NCI-H2227 (cell line): ENCODE results near the gene ACACB.

ENCODE experiments used
- DNase-seq: peaks from one replicate; lab custom pipeline; 2025; ENCODE audit not compliant: unreplicated experiment; lab: John Stamatoyannopoulos, UW

The ACACB gene

GRCh38 chr12:109115758-109116610 is at the start of gene ACACB:
Gene ACACB, plus strand, starts transcription at chr12:109116587. Its CDS starts 22,819 bp downstream, at chr12:109139406.
- DNase-seq = peak; percentile 39

GRCh38 chr12:109069307-109070271 is 46.8 kb upstream of the ACACB start:
- DNase-seq = peak; percentile 53

- DNase-seq = no peak
These were observed 41.5 kb upstream of the ACACB start for GRCh38 chr12:109074866-109075265.

- DNase-seq = no peak
These were observed 33.6 kb upstream of the ACACB start for GRCh38 chr12:109082751-109083150.

- no peak for DNase-seq
These were observed 32.0 kb upstream of the ACACB start for GRCh38 chr12:109084425-109084824.

DNA sequence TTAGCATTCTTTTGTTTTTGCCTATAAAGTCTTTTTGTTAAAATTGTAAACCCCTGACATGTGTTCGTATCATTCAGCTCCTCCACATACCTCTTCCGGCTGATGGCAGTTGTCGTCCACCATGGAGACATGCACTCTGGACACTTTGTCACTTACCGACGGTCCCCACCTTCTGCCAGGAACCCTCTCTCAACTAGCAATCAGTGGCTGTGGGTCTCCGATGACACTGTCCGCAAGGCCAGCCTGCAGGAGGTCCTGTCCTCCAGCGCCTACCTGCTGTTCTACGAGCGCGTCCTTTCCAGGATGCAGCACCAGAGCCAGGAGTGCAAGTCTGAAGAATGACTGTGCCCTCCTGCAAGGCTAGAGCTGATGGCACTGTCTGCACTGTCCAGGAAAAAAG is 30.8 kb upstream of the ACACB start:
- no peak for DNase-seq

DNA sequence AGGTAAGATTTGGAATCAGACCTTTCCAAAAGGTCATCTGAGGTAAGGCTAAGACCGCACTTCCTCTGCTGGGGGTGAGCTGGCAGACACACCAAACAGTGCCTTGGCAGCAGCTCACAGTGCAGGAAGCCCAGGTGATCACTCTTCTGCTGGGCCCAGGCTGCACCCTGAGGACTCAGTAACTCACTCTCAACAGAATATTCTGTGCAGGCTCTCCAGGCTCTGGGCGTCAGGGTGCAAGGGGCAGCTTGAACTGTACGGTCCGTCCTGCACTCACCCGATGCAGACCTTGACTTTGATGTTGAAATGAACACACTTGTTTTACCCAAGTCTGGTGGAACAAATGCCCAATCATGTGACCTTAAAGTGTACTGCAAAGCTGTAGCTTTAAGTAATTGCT is 29.1 kb upstream of the ACACB start:
- DNase-seq = no peak

DNA sequence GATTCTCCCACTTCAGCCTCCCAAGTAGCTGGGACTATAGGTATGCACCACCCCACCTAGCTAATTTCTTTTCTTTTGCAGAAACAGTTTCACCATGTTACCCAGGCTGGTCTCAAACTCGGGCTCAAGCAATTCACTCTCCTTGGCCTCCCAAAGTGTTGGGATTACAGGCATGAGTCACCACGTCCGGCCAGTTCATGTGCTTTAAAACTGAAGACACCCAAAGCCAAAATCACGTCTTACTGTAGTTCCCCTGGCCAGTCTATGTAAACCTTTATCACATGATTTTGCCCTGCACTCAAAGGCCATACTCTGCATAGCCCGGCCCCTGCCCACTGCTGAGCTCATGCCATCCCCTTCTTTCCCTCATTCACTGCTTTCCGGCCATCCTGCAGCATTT is 27.6 kb upstream of the ACACB start:
- no peak for DNase-seq

- DNase-seq = no peak
These were observed 26.7 kb upstream of the ACACB start for GRCh38 chr12:109089683-109090082.

GRCh38 chr12:109092497-109093021 is 23.8 kb upstream of the ACACB start:
- DNase-seq = no peak

DNA sequence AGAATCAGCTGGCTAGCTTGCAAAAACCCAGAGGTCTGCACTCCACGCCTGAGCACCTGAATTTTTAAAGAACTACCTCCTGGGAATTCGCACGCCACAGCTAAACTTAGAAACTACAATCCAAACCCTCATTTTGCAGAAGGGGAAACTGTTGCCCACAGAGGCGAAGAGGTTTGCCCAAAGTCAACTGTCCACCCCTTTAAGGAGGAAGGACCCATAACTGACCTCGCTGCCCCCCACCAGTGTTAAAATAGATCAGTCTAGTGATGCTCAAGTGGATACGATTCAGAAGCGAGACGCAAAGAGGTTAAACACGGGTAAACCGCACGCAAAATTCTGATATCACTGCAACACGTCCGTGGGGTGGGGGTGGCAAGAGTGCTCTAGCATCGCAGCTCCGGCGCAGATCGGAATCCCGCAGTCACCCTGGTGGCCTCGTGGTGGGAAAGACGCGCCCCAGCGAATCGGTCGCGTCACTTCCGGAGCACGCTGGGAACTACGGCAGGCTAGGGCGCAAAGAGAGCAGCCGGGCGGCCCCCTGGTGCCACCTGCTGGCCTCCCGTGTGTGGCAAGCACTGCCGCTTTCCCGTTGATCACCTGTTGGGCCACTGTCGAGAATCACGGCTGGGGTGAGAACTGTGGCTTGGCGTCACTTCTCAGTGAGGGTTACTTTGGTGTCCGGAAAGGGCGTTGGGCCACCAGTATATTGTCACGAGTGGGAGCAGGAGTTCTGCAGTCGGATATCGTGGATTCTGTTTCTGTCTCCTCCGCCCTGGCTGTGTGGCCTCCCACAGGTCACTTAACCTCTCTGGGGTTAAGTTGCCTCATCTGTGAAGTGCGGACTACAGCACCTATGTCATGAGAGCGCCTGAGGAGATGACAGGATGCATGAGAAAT is 23.1 kb upstream of the ACACB start, which contains the start of gene ALKBH2:
Gene ALKBH2, minus strand, starts transcription at position 451 of the 897 bp plus-strand sequence. CDS start 686 bp downstream, outside the sequence.
- DNase-seq = peak; percentile 98

DNA sequence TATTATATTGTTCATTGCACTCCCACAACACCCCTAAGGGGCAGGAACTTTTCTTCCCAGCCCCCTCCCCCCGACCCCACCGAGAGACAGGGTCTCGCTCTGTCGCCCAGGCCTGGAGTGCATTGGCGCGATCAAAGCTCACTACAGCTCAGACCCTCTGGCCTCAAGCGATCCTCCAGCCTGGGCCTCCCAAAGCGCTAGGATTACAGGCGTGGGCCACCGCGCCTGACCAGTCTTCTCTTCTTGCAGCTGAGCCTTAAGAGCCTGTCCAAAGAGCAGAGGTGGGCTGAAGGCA is 19.3 kb upstream of the ACACB start:
- DNase-seq = no peak

DNA sequence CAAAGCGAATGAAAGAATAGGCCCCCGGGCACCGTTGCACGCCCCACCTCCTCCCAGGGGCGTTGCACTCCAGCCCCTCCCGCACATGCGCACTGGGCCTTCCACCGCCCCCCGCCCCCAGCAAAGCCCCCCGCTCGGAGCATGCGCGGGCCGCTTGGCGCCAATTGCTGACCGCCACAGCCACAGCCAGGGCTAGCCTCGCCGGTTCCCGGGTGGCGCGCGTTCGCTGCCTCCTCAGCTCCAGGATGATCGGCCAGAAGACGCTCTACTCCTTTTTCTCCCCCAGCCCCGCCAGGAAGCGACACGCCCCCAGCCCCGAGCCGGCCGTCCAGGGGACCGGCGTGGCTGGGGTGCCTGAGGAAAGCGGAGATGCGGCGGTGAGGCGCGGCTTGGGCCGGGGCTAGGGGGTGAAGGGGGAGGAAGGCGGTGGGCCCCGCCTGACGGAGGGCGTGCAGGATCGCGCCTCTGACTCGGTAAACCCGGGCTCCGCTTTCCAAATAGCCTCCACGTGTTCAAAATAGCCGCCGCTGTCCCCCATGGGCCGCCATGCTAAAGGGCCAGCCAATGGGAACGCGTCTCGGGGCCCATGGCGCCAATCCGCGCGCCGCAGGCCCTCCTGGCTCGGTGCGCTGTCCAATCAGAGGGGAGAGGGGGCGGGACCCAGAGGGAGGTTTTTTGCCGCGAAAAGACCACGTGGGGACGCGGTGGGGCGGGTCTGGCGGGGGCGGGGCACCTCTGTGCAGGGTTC is 18.8 kb upstream of the ACACB start, which contains the start of gene UNG:
Gene UNG, plus strand, starts transcription at position 163 of the 748 bp plus-strand sequence. Its CDS starts 83 bp downstream, at position 246.
- DNase-seq = peak; percentile 98

DNA sequence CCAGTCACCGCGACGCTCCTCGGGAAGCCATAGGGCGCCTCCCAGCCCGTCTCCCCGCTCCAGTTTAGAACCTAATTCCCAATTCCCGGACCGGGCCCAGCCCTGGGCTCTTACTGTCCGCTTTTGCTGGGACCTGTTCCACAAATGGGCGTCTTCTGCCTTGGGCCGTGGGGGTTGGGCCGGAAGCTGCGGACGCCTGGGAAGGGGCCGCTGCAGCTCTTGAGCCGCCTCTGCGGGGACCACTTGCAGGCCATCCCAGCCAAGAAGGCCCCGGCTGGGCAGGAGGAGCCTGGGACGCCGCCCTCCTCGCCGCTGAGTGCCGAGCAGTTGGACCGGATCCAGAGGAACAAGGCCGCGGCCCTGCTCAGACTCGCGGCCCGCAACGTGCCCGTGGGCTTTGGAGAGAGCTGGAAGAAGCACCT is 18.2 kb upstream of the ACACB start:
- peak; percentile 89 for DNase-seq

- peak; percentile 36 for DNase-seq
These were observed 17.7 kb upstream of the ACACB start for GRCh38 chr12:109098651-109099050.

- DNase-seq = no peak
These were observed 16.9 kb upstream of the ACACB start for GRCh38 chr12:109099431-109100020.

DNA sequence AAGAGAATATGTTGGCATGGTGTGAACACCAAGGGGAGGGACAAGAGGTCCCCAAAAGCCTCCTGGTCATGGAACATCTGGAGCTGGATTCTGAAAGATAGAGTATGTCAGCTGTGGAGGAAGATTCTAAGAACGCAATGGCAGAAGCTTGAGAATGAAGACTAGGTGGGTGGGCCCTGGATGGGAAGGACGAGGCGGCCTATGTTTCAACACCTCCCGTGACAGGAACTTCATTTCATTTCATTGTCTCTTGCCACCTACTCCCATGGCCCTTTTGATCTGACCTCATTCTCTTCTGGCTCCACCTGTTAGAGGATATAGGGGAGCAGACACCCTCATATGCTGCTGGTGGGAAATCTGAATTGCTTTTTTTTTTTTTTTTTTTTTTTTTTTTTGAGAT is 15.6 kb upstream of the ACACB start:
- DNase-seq = no peak

DNA sequence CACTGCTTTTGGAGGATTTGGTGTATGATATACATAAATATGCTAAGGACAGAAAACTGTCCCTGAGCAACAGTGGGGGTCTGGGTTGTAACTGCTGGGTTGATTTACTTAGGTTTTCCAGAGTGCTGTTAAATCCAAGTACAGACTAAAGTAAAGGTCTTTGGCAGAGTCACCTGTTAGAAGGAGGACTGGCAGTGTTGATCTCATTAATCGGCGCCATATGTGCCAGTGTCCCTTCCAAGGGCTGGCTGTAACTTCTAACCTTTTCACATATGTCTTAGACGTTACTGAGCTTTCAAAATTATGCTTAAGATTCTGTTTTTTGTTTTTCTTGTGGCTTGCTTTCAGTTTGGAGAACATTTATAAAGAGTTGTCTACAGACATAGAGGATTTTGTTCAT is 13.9 kb upstream of the ACACB start:
- DNase-seq = no peak

DNA sequence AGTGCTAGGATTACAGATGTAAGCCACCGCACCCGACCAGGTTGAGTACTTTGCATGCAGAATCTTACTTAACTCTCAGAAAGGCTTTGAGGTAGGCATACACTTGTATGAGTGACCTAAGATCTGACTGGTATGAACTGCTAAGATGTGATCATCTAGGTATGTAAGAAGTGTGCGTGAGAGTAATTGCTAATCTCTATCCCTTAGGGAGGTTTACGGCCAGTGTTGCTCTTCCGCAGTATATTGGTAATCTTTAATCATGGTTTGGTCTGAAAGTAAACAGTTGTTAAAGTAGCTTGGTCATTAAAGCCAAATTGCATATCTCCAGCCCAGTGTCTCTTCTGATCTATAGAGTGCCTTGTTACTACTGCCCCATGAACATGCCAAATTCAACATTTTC is 11.2 kb upstream of the ACACB start:
- DNase-seq = no peak
